Measurements from ENCODE around the gene PRDM8. TPM values are rescaled to one million over a fixed set of nuclear protein-coding genes. Genes with fewer than 3 reads are reported as not detected.
"Not testable (repeated sequence)": the region's sequence is repeated elsewhere in the genome, so short reads cannot be mapped to it uniquely, and the experiment has no call there.

PRDM8 gene
- total RNA-seq, 2 donors from 2014 or later, result 1.4 to 2.2 TPM

DNA sequence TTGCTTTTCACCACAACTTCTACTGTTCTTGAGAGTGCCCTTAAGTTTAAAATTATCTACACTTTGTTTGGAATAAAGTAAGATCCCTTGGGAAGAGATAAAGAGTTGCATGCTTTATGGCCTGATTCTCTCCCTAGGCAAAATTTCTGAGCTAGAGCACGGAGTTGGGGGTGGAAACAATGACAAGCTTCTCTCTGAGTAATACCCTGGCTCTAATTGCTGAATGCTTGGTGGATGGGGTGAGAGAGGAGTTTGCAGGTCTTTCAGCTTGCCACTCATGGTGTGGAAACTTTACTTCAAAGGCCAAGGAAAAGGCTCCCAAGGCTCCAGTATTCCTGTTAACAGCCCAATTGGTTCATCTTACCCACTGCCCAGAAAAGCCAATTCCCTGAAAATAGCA lies 26.1 kb upstream of the PRDM8 start:
- DNase-seq (ENCODE audit: low spot score), result no peak
- Histone ChIP-seq H3K27ac (no peak overlapping the region), H3K4me3 (no peak overlapping the region), H3K9me3 (no peaks in the 10 kb centered on the region), H3K4me1 (no peaks in the 10 kb centered on the region), H3K36me3 (no peaks in the 10 kb centered on the region), H3K27me3 (no peaks in the 10 kb centered on the region)
- TF ChIP-seq, protein P1, sequence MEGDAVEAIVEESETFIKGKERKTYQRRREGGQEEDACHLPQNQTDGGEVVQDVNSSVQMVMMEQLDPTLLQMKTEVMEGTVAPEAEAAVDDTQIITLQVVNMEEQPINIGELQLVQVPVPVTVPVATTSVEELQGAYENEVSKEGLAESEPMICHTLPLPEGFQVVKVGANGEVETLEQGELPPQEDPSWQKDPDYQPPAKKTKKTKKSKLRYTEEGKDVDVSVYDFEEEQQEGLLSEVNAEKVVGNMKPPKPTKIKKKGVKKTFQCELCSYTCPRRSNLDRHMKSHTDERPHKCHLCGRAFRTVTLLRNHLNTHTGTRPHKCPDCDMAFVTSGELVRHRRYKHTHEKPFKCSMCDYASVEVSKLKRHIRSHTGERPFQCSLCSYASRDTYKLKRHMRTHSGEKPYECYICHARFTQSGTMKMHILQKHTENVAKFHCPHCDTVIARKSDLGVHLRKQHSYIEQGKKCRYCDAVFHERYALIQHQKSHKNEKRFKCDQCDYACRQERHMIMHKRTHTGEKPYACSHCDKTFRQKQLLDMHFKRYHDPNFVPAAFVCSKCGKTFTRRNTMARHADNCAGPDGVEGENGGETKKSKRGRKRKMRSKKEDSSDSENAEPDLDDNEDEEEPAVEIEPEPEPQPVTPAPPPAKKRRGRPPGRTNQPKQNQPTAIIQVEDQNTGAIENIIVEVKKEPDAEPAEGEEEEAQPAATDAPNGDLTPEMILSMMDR (IDR thresholded peaks at IDR 0.05), result no peak

GRCh38 chr4:80171656-80172055 lies 25.6 kb upstream of the PRDM8 start:
- no peak for DNase-seq (ENCODE audit: low spot score)
- Histone ChIP-seq H3K9me3 (no peaks in the 10 kb centered on the region), H3K27me3 (no peaks in the 10 kb centered on the region), H3K36me3 (no peaks in the 10 kb centered on the region), H3K4me1 (no peaks in the 10 kb centered on the region), H3K27ac (no peak overlapping the region), H3K4me3 (no peak overlapping the region)
- TF ChIP-seq, protein P1 (IDR thresholded peaks at IDR 0.05), result no peak

GRCh38 chr4:80172203-80172602 lies 25.1 kb upstream of the PRDM8 start:
- H3K4me3 ChIP-seq, result no peak overlapping the region
- TF ChIP-seq, protein P1 (IDR thresholded peaks at IDR 0.05), result no peak
- no peaks in the 10 kb centered on the region for H3K9me3 ChIP-seq
- H3K27ac ChIP-seq, result no peak overlapping the region
- H3K36me3 ChIP-seq, result no peaks in the 10 kb centered on the region
- no peaks in the 10 kb centered on the region for H3K4me1 ChIP-seq
- DNase-seq (ENCODE audit: low spot score), result no peak
- H3K27me3 ChIP-seq, result no peaks in the 10 kb centered on the region

DNA sequence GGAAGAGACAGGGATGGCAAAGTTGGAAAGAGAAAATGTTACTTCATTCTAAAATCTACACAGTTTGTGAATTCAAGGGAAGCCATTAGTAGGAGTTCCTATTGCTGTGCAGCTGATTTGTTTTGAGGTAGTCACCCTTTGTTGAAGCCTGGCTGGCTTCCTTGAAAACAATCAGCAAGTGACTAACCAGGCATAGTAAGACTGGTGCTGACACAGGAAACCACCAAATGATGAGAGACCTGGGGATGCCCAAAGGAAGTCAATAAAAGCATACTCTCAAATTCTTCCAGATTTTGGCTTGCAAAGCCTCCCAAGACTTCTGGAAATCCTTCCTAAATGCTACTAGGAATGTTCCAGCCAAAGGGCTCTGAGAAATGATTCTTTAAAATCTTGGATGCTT lies 23.9 kb upstream of the PRDM8 start:
- H3K4me3 ChIP-seq, result no peak overlapping the region
- peak overlapping the region in 1 of 2 donors; percentile 25 for H3K27ac ChIP-seq
- H3K9me3 ChIP-seq, result no peaks in the 10 kb centered on the region
- TF ChIP-seq, protein P1 (IDR thresholded peaks at IDR 0.05), result no peak
- no peaks in the 10 kb centered on the region for H3K4me1 ChIP-seq
- no peak for DNase-seq (ENCODE audit: low spot score)
- no peaks in the 10 kb centered on the region for H3K27me3 ChIP-seq
- no peaks in the 10 kb centered on the region for H3K36me3 ChIP-seq

DNA sequence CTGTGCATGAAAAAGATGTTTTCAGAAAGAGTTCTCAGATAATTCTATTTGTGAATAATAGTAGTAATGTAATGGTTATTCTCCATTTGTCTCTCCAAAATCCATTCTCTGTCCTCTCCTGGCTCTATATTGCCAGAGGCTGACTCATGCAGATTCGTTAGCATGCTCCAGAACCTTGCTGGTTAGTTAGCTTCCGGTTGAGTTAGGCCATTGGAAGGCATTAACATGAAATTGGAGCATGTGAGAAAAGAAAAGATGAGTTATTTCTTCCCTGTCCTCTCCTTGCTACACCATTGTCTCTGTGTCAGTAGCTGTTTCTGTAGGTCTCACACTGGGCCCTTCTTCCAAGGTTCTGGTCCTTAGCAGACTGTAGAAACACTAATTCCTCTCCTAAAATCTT lies 23.5 kb upstream of the PRDM8 start:
- TF ChIP-seq, protein P1 (IDR thresholded peaks at IDR 0.05), result no peak
- peak overlapping the region in 1 of 2 donors; percentile 25 for H3K27ac ChIP-seq

GRCh38 chr4:80177793-80178192 lies 19.5 kb upstream of the PRDM8 start:
- H3K9me3 ChIP-seq, result peaks cover 0 to 11% of the 10 kb centered on the region in 2 donors
- H3K4me3 ChIP-seq; H3K27ac ChIP-seq; H3K4me1 ChIP-seq; DNase-seq (ENCODE audit: low spot score); H3K36me3 ChIP-seq; H3K27me3 ChIP-seq: not testable (repeated sequence)

More for the DNA sequence above, 23.5 kb upstream of the PRDM8 start:
- Histone ChIP-seq H3K4me1 (no peaks in the 10 kb centered on the region), H3K4me3 (no peak overlapping the region), H3K9me3 (peaks cover 0 to under 1% of the 10 kb centered on the region in 2 donors), H3K36me3 (no peaks in the 10 kb centered on the region), H3K27me3 (no peaks in the 10 kb centered on the region)
- DNase-seq (ENCODE audit: low spot score), result no peak

Data from right atrium auricular region (tissue), 2 donors.